Stomach smooth muscle (tissue), 2 donors: ENCODE data around the gene CABP7.

ENCODE experiments used
- H3K27ac ChIP-seq: one replicate; pipeline ENCODE4 v1.7.0; 2013; ENCODE audit warnings: mild to moderate bottlenecking, low read length, inconsistent platforms
- H3K27me3 ChIP-seq, 2 donors: one replicate each; pipeline ENCODE4 v1.7.0; 2013; ENCODE audit warnings: low read length in 2 of 2; ENCODE audit not compliant: insufficient read depth in 2 of 2, control insufficient read depth in 1 of 2
- H3K36me3 ChIP-seq, 2 donors: one replicate each; pipeline ENCODE4 v1.7.0; 2013; ENCODE audit warnings: low read length in 2 of 2; ENCODE audit not compliant: control insufficient read depth in 2 of 2, insufficient read depth in 2 of 2
- H3K4me1 ChIP-seq: one replicate; pipeline ENCODE4 v1.7.0; 2013; ENCODE audit warnings: low read length; ENCODE audit not compliant: control insufficient read depth, insufficient read depth
- H3K4me3 ChIP-seq, 2 donors: one replicate each; pipeline ENCODE4 v1.7.0; 2013; ENCODE audit warnings: low read length in 2 of 2
- H3K9ac ChIP-seq, 2 donors: one replicate each; pipeline ENCODE4 v1.7.0; 2013; ENCODE audit warnings: low read length in 2 of 2, mild to moderate bottlenecking in 1 of 2
- H3K9me3 ChIP-seq, 2 donors: one replicate each; pipeline ENCODE4 v1.7.0; 2013; ENCODE audit warnings: low read length in 2 of 2; ENCODE audit not compliant: control insufficient read depth in 2 of 2
- donor health status: healthy.
- donor health status: Pancreatic carcinoma.

The CABP7 gene

DNA sequence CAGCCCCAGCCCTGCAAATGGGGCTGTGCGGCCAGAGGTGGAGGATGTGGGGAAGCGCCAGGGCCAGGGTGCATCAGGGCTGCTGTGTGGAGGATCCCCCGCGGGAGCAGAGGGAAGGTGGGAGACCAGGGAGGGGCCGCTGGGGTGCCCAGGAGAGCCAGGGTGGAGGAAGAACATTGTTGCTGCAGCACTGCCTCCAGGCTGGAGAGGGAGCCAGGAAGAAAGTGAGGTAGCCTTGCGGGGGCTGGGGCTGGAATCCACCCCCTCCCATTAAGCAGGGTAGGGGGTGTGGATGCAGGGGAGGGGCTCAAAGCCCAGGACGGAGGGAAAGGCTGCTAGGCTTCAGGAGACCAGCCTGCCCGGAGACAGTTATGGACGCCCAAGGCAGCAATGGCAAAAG, 15.0 kb downstream of the CABP7 start:
- no peak overlapping the region for H3K4me3 ChIP-seq
- no peaks in the 10 kb centered on the region for H3K9me3 ChIP-seq
- H3K4me1 ChIP-seq, result no peaks in the 10 kb centered on the region
- peaks cover 5 to 13% of the 10 kb centered on the region in 2 donors for H3K36me3 ChIP-seq
- H3K9ac ChIP-seq, result no peak overlapping the region
- no peaks in the 10 kb centered on the region for H3K27me3 ChIP-seq
- H3K27ac ChIP-seq, result no peak overlapping the region

DNA sequence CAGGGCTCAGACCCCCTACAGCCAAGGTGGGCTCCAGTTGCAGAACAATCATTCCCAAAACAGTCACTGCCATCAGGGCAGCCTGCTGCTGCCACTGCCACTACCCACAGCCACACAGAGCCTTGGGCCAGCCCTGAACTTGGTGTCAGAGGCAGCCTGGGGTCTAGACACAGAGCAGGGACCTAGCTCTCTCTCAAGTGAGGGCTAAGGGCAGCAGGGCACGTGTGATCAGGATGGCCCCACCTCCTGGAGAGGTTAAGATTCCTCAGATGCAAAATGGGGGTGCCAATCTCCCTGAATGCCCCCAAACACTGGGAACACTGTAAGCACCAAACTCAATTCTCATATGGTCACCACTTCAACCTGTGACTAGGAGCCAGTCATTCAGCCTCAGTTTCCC, 15.6 kb downstream of the CABP7 start:
- no peak overlapping the region for H3K4me3 ChIP-seq
- no peaks in the 10 kb centered on the region for H3K9me3 ChIP-seq
- no peaks in the 10 kb centered on the region for H3K27me3 ChIP-seq
- H3K4me1 ChIP-seq, result no peaks in the 10 kb centered on the region
- H3K36me3 ChIP-seq, result peaks cover 9 to 13% of the 10 kb centered on the region in 2 donors
- no peak overlapping the region for H3K27ac ChIP-seq
- no peak overlapping the region for H3K9ac ChIP-seq

DNA sequence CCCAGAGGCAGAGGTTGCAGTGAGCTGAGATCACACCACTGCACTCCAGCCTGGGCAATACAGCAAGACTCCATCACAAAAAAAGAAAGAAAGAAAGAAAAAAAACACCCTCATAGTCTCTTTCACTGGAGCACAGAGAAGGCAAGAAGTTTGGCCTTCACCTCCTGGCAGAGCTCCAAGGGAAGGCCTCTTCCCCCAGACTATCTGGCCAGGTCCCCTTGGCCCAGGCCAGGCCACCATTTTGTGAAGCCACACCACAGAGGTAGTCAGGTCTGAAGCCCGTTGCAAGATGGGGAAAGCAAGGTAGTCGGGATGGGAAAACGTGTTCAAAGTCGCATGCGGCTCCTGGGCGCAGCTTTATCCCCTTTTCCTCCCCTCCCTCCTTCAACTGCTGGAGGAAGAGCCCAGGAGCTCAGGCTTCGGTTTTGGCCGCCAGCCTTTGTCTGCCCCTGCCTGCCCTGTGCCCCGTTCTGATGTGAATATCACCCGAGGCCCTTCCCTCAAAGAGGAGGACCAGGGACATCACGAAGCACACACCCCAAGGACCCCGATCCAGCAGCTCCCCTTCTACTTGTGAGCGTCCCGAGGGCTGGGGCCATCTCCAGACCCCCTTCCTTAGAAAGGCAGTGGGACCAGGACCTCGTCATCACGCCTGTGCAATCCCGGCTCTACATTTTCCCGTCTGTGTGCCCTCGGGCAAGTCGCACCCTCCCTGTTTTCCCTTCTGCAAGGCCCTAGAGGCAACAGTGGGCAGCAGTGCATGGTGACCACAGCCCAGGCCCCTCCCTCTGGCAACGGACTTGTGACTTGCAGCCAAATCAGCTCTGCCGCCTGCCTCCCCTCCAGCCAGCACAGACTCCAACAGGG, 17.7 kb downstream of the CABP7 start:
- Histone ChIP-seq H3K9ac (no peak overlapping the region), H3K27ac (no peak overlapping the region), H3K4me1 (no peaks in the 10 kb centered on the region), H3K9me3 (no peaks in the 10 kb centered on the region), H3K27me3 (no peaks in the 10 kb centered on the region), H3K4me3 (no peak overlapping the region), H3K36me3 (peaks cover 18 to 23% of the 10 kb centered on the region in 2 donors)

DNA sequence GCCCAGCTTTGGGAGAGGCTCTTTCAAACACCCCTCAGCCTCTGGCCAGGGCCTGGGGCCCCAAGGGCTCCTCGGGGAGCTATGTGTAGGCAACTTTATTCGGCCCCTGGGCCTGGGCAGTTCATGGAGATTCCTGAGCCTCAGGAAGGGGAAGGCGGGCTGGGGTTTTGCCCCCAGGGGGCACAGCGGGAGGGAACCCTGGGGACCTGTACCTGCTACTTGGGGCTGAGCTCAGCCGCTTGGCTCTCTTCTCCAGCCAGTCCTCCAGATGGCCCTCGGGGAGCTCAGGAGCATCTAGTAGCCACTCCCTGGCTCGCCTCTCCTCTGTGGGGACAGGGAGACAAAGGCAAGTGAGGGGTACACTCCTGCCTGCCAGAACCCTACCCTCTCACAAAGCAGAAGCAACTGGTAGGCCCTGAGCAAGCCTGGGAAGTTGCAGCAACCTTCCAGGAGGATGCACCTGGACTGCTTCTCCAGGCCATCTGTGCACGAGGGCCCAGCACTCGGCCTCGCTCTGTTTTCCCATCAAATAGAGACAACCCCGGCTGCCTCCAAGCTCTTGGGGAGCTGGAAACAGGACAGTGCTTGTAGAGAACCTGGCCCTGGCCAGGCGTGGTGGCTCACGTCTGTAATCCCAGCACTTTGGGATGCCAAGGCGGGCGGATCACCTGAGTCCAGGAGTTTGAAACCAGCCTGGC, 18.5 kb downstream of the CABP7 start:
- peaks cover 18 to 23% of the 10 kb centered on the region in 2 donors for H3K36me3 ChIP-seq
- H3K9me3 ChIP-seq, result no peaks in the 10 kb centered on the region
- H3K4me3 ChIP-seq, result no peak overlapping the region
- H3K27me3 ChIP-seq, result no peaks in the 10 kb centered on the region
- no peaks in the 10 kb centered on the region for H3K4me1 ChIP-seq
- no peak overlapping the region for H3K27ac ChIP-seq
- no peak overlapping the region for H3K9ac ChIP-seq

DNA sequence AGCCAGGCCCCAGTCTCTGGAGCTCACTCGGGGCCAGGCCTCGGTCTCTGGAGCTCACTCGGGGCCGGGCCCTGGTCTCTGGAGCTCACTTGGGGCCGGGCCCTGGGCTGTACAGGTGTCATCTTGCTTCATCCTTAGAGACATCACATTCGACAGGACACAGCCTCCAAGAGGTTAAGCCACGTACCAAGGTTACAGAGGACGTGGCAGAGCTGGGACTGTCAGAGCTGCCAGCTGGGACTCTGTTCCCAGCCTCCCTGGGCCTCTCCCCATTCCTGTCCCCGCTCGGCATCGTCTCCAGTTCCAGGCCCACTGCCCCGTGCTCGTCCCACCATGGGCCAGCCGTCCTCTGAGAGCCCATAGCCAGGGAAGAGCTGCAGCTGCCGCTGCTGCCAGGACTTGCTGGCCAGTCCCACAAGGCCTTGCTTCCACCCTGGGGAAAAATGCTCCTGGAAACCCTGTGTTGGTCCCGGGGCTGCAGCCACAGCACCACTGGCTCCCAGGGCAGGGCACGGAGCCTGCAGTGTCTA, 19.6 kb downstream of the CABP7 start:
- Histone ChIP-seq H3K27me3 (no peaks in the 10 kb centered on the region), H3K27ac (no peak overlapping the region), H3K36me3 (peaks cover 18 to 23% of the 10 kb centered on the region in 2 donors), H3K4me1 (no peaks in the 10 kb centered on the region), H3K9me3 (no peaks in the 10 kb centered on the region), H3K4me3 (no peak overlapping the region), H3K9ac (no peak overlapping the region)

DNA sequence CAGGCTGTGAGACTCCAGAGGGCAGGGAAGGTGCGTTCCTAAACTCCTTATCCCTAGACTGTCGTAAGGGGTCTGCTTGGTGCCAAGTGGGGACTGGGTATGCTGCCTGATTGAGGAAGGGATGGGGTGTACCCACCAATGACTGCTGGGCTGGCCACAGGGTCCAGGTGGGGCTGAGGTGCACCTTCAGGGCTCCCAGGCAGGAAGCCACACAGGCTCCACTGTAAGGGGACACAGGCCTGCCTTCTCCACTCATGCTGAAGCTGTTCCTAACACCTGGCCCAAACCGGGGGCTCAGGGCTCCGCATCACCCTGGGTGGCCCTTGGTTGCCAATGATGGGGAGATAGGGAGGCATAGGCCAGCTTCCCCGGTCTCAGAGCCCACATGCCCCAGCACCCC, 20.4 kb downstream of the CABP7 start:
- Histone ChIP-seq H3K4me1 (no peaks in the 10 kb centered on the region), H3K27me3 (no peaks in the 10 kb centered on the region), H3K9ac (no peak overlapping the region), H3K9me3 (no peaks in the 10 kb centered on the region), H3K36me3 (peaks cover 18 to 26% of the 10 kb centered on the region in 2 donors), H3K4me3 (no peak overlapping the region), H3K27ac (no peak overlapping the region)

DNA sequence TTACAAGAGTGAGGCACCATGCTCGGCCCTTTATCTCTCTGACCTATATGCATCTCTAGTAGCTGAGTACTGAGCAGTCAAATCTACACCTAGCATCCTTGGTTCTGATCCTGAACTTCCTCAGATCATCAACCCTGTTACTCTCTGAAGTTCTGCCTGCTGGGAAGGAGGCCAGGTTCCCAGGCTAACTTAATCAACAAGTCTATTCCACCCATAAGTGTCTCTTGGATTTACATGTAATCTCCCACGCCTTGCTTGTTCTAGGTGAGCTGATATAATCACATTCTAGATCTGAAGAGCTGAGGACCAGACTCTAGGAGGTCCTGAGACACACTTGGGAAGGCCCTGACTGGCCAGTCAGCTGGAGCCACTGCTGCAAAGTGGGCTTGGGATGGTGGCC, 22.1 kb downstream of the CABP7 start:
- Histone ChIP-seq H3K9ac (no peak overlapping the region), H3K4me3 (no peak overlapping the region), H3K36me3 (peaks cover 25 to 27% of the 10 kb centered on the region in 2 donors), H3K27me3 (no peaks in the 10 kb centered on the region), H3K27ac (no peak overlapping the region), H3K4me1 (no peaks in the 10 kb centered on the region), H3K9me3 (no peaks in the 10 kb centered on the region)

DNA sequence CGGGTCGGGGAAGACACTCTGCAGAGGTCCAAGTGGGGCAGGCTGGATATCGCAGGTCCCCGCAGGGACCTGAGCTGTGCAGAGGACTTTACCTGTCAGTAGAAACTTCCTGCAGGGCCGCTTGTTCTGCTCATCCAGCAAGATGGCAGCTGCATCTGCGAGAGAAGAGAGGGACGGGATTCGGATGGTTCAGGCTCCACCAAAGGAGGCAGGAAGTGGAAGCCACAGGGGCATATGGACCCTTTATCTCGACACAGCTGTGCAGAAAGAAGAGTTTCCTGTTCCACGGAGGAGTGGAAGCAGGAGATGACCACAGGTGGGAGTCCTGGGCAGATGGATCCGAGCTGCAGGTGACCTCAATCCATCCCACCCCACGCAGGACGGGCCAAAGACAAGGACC, 22.5 kb downstream of the CABP7 start:
- H3K9me3 ChIP-seq, result no peaks in the 10 kb centered on the region
- H3K9ac ChIP-seq, result no peak overlapping the region
- H3K4me3 ChIP-seq, result no peak overlapping the region
- peaks cover 28 to 30% of the 10 kb centered on the region in 2 donors for H3K36me3 ChIP-seq
- H3K27ac ChIP-seq, result no peak overlapping the region
- no peaks in the 10 kb centered on the region for H3K4me1 ChIP-seq
- H3K27me3 ChIP-seq, result no peaks in the 10 kb centered on the region

DNA sequence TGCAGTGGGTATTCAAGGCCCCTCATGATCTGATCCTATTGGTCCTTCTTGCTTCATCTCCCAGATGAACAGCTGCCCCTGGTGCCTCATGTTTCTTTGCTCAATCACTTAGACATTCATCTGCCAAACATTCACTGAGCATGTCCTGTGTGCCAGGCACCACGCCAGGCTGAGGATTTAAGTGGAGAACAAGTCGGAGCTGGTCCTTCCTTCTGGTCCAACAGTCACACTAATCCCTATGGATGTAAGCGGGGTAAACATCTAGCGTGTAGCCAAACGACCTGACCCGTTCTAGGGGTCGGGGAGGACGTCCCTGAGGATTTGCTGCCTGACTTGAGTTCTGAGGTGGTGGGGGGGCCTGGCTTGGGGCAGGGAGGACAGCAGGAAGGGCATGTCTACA, 25.1 kb downstream of the CABP7 start:
- H3K9me3 ChIP-seq, result no peaks in the 10 kb centered on the region
- H3K9ac ChIP-seq, result no peak overlapping the region
- H3K27me3 ChIP-seq, result no peaks in the 10 kb centered on the region
- no peak overlapping the region for H3K27ac ChIP-seq
- no peak overlapping the region for H3K4me3 ChIP-seq
- H3K36me3 ChIP-seq, result peaks cover 30 to 40% of the 10 kb centered on the region in 2 donors
- no peaks in the 10 kb centered on the region for H3K4me1 ChIP-seq

DNA sequence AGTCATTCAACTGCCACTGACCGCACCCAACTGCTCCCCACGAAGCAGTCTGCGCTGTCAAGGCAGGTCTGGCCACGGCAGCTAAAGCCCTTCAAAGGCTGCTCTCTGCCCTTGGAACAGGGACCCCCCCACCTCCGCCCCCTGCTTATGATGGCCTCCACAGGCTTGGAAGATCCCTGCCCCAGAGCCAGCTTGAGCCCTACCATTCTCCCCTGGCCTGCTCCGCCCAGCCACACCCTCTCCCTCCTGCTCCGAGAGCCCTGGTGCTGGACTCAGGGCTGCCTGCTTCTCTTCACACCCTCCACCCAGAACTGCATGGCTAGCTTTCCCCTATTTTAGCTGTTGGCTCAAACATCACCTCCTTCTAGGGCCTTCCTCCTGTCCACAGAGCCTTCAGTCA, 28.0 kb downstream of the CABP7 start:
- peaks cover 18 to 26% of the 10 kb centered on the region in 2 donors for H3K36me3 ChIP-seq
- H3K9me3 ChIP-seq, result no peaks in the 10 kb centered on the region
- no peaks in the 10 kb centered on the region for H3K4me1 ChIP-seq
- H3K27ac ChIP-seq, result no peak overlapping the region
- H3K4me3 ChIP-seq, result no peak overlapping the region
- no peak overlapping the region for H3K9ac ChIP-seq
- no peaks in the 10 kb centered on the region for H3K27me3 ChIP-seq
